ENCODE data around the gene SMAD5. TPM values are rescaled to one million over a fixed set of nuclear protein-coding genes. Genes with fewer than 3 reads are reported as not detected.

The SMAD5 gene
- total RNA-seq, 2 donors from 2014 or later, result 51.9 to 64.1 TPM

DNA sequence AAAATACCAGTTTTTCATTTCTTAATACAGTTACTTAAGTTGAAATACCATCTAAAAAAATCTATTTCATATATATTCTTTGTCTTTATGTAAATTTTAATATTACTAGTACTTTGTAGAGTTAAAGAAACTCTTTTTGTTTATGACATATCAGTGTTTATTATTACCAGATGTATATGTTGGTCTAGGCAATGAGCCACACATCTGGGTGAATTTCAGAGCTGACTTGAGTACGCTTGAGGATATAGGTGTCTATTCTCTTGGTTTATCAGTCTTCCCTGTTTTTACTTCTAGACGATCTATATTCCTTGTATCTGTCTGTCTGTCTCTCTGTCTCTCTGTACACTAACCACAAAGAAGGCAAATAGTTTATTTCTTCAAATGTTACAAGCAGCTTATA is 2.9 kb downstream of the SMAD5 start:
- intact Hi-C loops (cut with DNase I), result loop anchor here (10.0 kb wide), 1 partner anchor 51 kb away; no protein-coding TSS in a partner anchor
- Histone ChIP-seq H3K36me3 (no peaks in the 10 kb centered on the region), H3K9me3 (no peaks in the 10 kb centered on the region), H3K27ac (no peak overlapping the region), H3K4me3 (no peak overlapping the region), H3K27me3 (no peaks in the 10 kb centered on the region), H3K4me1 (peaks cover 7% of the 10 kb centered on the region), H3K9ac (ENCODE audit: low read depth in 2 of 2, low read length in 2 of 2) (no peak overlapping the region)
- TF ChIP-seq CTCF (IDR thresholded peaks at IDR 0.05), result no peak
- DNase-seq, result no peak

DNA sequence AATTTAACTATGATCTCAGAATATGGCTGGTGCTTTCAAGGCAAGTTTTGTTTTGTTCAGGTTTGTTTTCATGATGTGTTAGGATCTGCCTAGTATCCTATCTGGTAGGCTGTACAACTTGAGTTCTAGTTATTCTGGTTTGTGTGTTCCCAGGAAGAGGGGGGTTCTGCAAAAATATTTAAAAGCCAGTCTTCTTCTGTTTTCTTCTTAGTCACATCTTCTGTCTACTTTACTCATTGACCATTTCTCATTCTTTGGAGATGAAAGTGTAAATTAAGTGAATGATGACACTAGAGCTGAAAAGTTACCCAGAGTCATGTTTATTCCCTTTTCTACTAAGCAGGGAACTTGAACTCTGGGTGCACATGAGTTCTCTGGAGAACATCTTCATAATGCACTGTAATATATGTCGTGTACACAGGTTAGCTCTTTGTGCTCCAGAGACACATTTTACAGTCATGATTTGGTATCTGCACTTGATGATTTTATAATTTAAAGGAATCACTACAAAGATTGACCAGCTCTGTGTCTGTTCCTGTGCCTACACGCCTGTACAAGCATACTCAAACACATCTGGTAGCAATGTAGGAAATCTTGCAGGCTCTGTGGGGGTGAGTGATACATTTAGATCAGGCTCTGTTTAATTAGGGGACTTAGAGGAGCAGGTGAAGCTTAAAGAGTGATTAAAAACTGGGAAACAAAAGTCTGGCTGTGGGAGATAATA is 5.0 kb downstream of the SMAD5 start:
- no peak for TF ChIP-seq CTCF (IDR thresholded peaks at IDR 0.05)
- no peak overlapping the region for H3K27ac ChIP-seq
- DNase-seq, result no peak
- no peaks in the 10 kb centered on the region for H3K27me3 ChIP-seq
- intact Hi-C loops (cut with DNase I), result loop anchor here (10.0 kb wide), 1 partner anchor 53 kb away; no protein-coding TSS in a partner anchor
- H3K36me3 ChIP-seq, result no peaks in the 10 kb centered on the region
- H3K4me3 ChIP-seq, result no peak overlapping the region
- H3K4me1 ChIP-seq, result peaks cover 4% of the 10 kb centered on the region
- no peaks in the 10 kb centered on the region for H3K9me3 ChIP-seq
- H3K9ac ChIP-seq (ENCODE audit: low read depth in 2 of 2, low read length in 2 of 2), result no peak overlapping the region

DNA sequence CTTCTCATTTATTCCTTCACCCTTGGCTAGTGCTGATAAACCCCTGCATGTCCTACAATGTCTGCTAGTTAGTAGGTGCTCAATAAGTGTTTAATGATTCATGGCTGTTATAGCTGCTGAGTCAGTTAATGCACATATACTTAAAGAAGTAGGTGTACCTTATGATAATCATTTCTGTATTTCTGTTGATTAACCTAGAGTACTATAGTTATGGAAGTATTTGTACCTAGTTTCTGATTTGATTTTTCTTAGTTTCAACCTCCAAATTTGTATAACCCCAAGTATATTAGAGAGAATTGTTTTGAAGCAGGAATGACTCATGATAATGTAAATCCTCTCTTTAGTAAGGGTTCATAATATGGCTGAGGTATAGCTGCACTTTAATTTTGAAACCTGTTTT is 8.9 kb downstream of the SMAD5 start:
- Histone ChIP-seq H3K27me3 (no peaks in the 10 kb centered on the region), H3K9me3 (no peaks in the 10 kb centered on the region), H3K36me3 (no peaks in the 10 kb centered on the region), H3K9ac (ENCODE audit: low read depth in 2 of 2, low read length in 2 of 2) (no peak overlapping the region), H3K4me1 (peaks cover 5% of the 10 kb centered on the region), H3K4me3 (no peak overlapping the region), H3K27ac (no peak overlapping the region)
- DNase-seq, result no peak
- no peak for TF ChIP-seq CTCF (IDR thresholded peaks at IDR 0.05)
- intact Hi-C loops (cut with DNase I), result no loop called here

DNA sequence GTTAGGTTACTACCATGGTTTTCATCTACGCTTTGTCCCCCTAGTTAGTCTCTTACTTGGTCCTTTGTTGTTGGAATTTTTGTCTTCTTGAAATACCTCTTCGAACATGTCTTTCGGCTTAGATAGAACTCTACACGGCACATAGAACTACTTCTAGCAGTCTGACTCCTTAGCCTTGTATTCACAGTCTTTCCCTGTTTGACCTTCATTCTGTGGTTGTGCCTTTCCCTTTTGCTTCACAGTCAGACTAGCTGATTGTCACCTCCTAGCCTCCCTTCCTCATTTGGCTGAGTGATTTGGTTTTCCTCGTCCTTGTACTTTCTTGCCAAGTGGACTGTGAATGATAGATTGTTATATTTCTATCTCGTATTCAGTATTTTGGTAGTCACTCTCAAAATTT is 10.7 kb downstream of the SMAD5 start:
- no peaks in the 10 kb centered on the region for H3K9me3 ChIP-seq
- no peaks in the 10 kb centered on the region for H3K36me3 ChIP-seq
- no peaks in the 10 kb centered on the region for H3K27me3 ChIP-seq
- no peak overlapping the region for H3K9ac ChIP-seq (ENCODE audit: low read depth in 2 of 2, low read length in 2 of 2)
- no peak for TF ChIP-seq CTCF (IDR thresholded peaks at IDR 0.05)
- peaks cover 5% of the 10 kb centered on the region for H3K4me1 ChIP-seq
- no peak overlapping the region for H3K27ac ChIP-seq
- intact Hi-C loops (cut with DNase I), result no loop called here
- DNase-seq, result no peak
- no peak overlapping the region for H3K4me3 ChIP-seq

DNA sequence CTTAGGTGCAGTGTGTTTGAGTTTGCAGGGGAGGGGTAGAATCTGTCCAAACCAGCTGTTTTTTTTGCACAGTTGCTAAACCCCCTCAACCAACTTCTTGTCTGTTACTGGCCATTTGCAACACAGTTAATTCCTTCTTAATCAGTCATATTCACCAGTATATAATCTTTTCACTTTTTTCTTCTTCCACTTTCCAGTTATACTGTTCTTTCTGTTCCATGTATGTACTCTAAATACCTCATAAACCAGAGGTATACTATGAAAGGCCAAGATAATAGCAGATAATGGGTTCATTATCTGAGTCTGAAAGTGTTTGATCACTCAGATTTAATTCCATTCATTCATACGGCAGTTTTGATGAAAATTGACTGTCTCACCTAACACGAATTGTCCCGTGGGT is 11.1 kb downstream of the SMAD5 start:
- Histone ChIP-seq H3K36me3 (no peaks in the 10 kb centered on the region), H3K27me3 (no peaks in the 10 kb centered on the region), H3K27ac (no peak overlapping the region), H3K4me1 (peaks cover 5% of the 10 kb centered on the region), H3K4me3 (no peak overlapping the region), H3K9me3 (no peaks in the 10 kb centered on the region), H3K9ac (ENCODE audit: low read depth in 2 of 2, low read length in 2 of 2) (no peak overlapping the region)
- no peak for TF ChIP-seq CTCF (IDR thresholded peaks at IDR 0.05)
- intact Hi-C loops (cut with DNase I), result no loop called here
- no peak for DNase-seq

Data from colonic mucosa (tissue), 4 donors.